HG03139 (cell line): Measurements from ENCODE around the gene NLRP4.
"Not testable (repeated sequence)": the region's sequence is repeated elsewhere in the genome, so short reads cannot be mapped to it uniquely, and the experiment has no call there.

ENCODE experiments used
- ATAC-seq: cut with Tn5 transposase; IDR thresholded peaks from one replicate; pipeline ENCODE4 v1.9.1; 2021; ENCODE audit not compliant: unreplicated experiment

The NLRP4 gene

GRCh38 chr19:55882626-55883025, 46.3 kb downstream of the NLRP4 start:
- no peak for ATAC-seq

- ATAC-seq: no peak
Measured at GRCh38 chr19:55898911-55899310, 62.6 kb downstream of the NLRP4 start.

GRCh38 chr19:55901369-55902079, 65.2 kb downstream of the NLRP4 start:
- ATAC-seq: no peak

GRCh38 chr19:55902080-55902751, 65.9 kb downstream of the NLRP4 start:
- no peak for ATAC-seq

- ATAC-seq: no peak
Measured at GRCh38 chr19:55907286-55907685, 70.9 kb downstream of the NLRP4 start.

GRCh38 chr19:55907746-55908145, 71.4 kb downstream of the NLRP4 start:
- no peak for ATAC-seq

- ATAC-seq: no peak
Measured at GRCh38 chr19:55909801-55910200, 73.5 kb downstream of the NLRP4 start.

- no peak for ATAC-seq
Measured at GRCh38 chr19:55912916-55913315, 76.6 kb downstream of the NLRP4 start.

- ATAC-seq: no peak
Measured at GRCh38 chr19:55913643-55914268, 77.4 kb downstream of the NLRP4 start.

- no peak for ATAC-seq
Measured at GRCh38 chr19:55923556-55923955, 87.2 kb downstream of the NLRP4 start.

GRCh38 chr19:55927991-55928390, 91.7 kb downstream of the NLRP4 start:
- ATAC-seq: no peak

- ATAC-seq: not testable (repeated sequence)
Measured at GRCh38 chr19:55929258-55929657, 92.9 kb downstream of the NLRP4 start.

- ATAC-seq: no peak
Measured at GRCh38 chr19:55930996-55931515, 94.7 kb downstream of the NLRP4 start.
